ENCODE measurements around the gene ST3GAL5. TPM values are rescaled to one million over a fixed set of nuclear protein-coding genes. Genes with fewer than 3 reads are reported as not detected.
A peak's percentile ranks its signal among the peaks of the same experiment; 100 is the strongest.

ST3GAL5 gene
- total RNA-seq, 1 donor, result 19.4 TPM

GRCh38 chr2:85812094-85812735 lies 76.6 kb downstream of the ST3GAL5 start:
- no peak for DNase-seq (ENCODE audit: low read depth)
- TF ChIP-seq, protein P1, sequence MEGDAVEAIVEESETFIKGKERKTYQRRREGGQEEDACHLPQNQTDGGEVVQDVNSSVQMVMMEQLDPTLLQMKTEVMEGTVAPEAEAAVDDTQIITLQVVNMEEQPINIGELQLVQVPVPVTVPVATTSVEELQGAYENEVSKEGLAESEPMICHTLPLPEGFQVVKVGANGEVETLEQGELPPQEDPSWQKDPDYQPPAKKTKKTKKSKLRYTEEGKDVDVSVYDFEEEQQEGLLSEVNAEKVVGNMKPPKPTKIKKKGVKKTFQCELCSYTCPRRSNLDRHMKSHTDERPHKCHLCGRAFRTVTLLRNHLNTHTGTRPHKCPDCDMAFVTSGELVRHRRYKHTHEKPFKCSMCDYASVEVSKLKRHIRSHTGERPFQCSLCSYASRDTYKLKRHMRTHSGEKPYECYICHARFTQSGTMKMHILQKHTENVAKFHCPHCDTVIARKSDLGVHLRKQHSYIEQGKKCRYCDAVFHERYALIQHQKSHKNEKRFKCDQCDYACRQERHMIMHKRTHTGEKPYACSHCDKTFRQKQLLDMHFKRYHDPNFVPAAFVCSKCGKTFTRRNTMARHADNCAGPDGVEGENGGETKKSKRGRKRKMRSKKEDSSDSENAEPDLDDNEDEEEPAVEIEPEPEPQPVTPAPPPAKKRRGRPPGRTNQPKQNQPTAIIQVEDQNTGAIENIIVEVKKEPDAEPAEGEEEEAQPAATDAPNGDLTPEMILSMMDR (IDR thresholded peaks at IDR 0.05; ENCODE audit: insufficient read depth, low read length), result no peak
- no peak overlapping the region for H3K4me3 ChIP-seq (ENCODE audit: low read depth, low read length)

- peak; percentile 71 for DNase-seq (ENCODE audit: low read depth)
- H3K4me3 ChIP-seq (ENCODE audit: low read depth, low read length), result no peak overlapping the region
These were observed 77.4 kb downstream of the ST3GAL5 start for GRCh38 chr2:85811180-85812093.

GRCh38 chr2:85810371-85811179 lies 78.2 kb downstream of the ST3GAL5 start:
- TF ChIP-seq, protein P1 (IDR thresholded peaks at IDR 0.05; ENCODE audit: insufficient read depth, low read length), result no peak
- H3K4me3 ChIP-seq (ENCODE audit: low read depth, low read length), result no peak overlapping the region
- peak; percentile 25 for DNase-seq (ENCODE audit: low read depth)

More at GRCh38 chr2:85811180-85812093, 77.4 kb downstream of the ST3GAL5 start:
- TF ChIP-seq, protein P1 (IDR thresholded peaks at IDR 0.05; ENCODE audit: insufficient read depth, low read length), result no peak

DNA sequence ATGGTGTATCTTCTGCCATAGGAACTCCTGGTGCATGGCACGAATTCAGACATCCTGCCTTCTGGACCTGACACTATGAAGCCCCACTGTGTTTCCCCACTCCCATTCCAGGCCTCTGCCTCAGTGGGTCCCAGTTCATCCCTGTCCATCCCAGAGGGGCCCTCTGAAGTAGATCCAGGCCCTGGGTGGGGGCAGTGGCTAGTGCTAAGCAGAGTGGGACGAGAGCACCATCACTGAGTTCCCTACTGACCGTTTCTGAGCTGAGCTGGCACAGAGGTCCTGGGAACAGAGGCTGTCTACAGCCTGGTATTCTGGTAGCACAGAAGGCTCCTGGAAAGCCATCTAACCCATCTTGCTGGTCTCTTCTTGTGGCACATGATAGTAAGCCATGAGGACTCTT lies 81.0 kb downstream of the ST3GAL5 start:
- H3K4me3 ChIP-seq (ENCODE audit: low read depth, low read length), result no peak overlapping the region
- TF ChIP-seq, protein P1 (IDR thresholded peaks at IDR 0.05; ENCODE audit: insufficient read depth, low read length), result no peak
- no peak for DNase-seq (ENCODE audit: low read depth)

- DNase-seq (ENCODE audit: low read depth), result peak; percentile 35
- no peak overlapping the region for H3K4me3 ChIP-seq (ENCODE audit: low read depth, low read length)
- TF ChIP-seq, protein P1 (IDR thresholded peaks at IDR 0.05; ENCODE audit: insufficient read depth, low read length), result no peak
These were observed 82.3 kb downstream of the ST3GAL5 start for GRCh38 chr2:85806358-85807118.

GRCh38 chr2:85804583-85804982 lies 84.2 kb downstream of the ST3GAL5 start:
- TF ChIP-seq, protein P1 (IDR thresholded peaks at IDR 0.05; ENCODE audit: insufficient read depth, low read length), result peak; percentile 69
- DNase-seq (ENCODE audit: low read depth), result peak; percentile 19

More at GRCh38 chr2:85804583-85804982, 84.2 kb downstream of the ST3GAL5 start:
- H3K4me3 ChIP-seq (ENCODE audit: low read depth, low read length), result no peak overlapping the region
